K562 (cell line): Measurements from ENCODE around the gene ALK.

Experiments used
- POLR2AphosphoS5 ChIP-seq: IDR thresholded peaks from 2 replicates; pipeline ENCODE4 v1.6.1; 2011; ENCODE audit warnings: mild to moderate bottlenecking, low read depth, low read length, moderate library complexity; ENCODE audit not compliant: control insufficient read depth, insufficient read depth
- TCF7L2 ChIP-seq: fragments of 150-350 bp; IDR thresholded peaks from 2 replicates; pipeline ENCODE4 v1.6.1; 2016; ENCODE audit warnings: low read depth, mild to moderate bottlenecking, low read length, moderate library complexity

GRCh38 chr2:29892585-29893259, 28.7 kb downstream of the ALK start:
- no peak for TF ChIP-seq POLR2AphosphoS5
- no peak for TF ChIP-seq TCF7L2
